ENCODE measurements around the gene HPS1.

DNA sequence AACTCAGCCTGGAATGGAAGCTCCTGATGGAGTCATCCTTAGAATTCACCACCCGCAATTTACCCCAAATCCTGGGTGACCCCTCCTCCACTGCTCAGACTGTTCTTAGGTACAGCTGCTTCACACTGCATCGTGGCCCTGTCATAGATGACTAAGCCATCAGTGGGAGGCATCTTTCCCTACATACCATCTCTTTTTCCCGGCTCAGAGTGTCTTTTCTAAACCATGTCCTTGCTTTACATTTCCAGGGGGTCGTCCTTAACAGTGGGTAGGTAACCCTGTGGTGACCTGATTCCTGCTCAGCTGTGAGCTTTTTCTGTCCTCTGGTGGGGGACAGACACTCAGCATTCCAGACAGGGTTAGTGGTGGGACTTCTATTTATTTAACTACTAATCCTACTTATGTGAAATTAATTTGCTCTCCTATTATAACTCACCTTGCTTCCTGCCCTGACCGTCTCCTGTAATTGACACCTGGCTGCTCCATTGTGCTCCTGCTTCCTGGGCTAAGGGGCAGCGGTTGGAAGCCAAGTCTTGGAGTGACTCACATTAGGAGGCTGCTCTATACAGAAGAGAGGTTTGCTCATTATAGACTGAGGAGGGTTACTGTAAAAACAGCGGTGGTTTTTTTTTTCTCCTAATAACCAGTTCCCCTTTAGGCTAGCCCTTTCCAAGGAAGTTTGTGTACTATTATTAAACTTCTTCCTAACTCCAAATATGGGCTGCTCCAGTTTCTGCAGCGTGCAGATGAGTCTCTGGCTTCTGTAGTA is 72.3 kb downstream of the HPS1 start:
- TF ChIP-seq CTCF (IDR thresholded peaks at IDR 0.05; ENCODE audit: low read length) (no peak), EZH2 (optimal IDR thresholded peaks at IDR 0.05; ENCODE audit: low read depth, low read length) (no peak), EZH2phosphoT487 (IDR thresholded peaks at IDR 0.05; ENCODE audit: low read length) (no peak)

All from MM.1S (cell line).